Activated CD8-positive, alpha-beta memory T cell treated with anti-CD3 and anti-CD28 coated beads, Interleukin-2, amount 10 ng/mL, durations not matched to agents 7 days and 5 days (primary cell): ENCODE measurements around the gene EEF1A2. TPM values are rescaled to one million over a fixed set of nuclear protein-coding genes. Genes with fewer than 3 reads are reported as not detected.
"Not testable (repeated sequence)": the region's sequence is repeated elsewhere in the genome, so short reads cannot be mapped to it uniquely, and the experiment has no call there.

Experiments
- ATAC-seq: fragments of 150-1000 bp; cut with Tn5 transposase; one replicate; pipeline ENCODE4 v1.10.0; 2021; ENCODE audit warnings: moderate library complexity
- CTCF ChIA-PET: fragments of 350-600 bp; sonication (Branson Sonifier 250); formaldehyde crosslinking; loops from one replicate; lab custom pipeline; 2021; ENCODE audit warnings: antibody characterized with exemption; lab: Charles Lee
- DNase-seq: peaks from one replicate; pipeline ENCODE4 v3.0.0-alpha.2; 2020
- H3K27ac Mint-ChIP-seq: one replicate; pipeline ENCODE4 v1.8.0; 2021; ENCODE audit warnings: mild to moderate bottlenecking, mixed read lengths
- H3K27me3 Mint-ChIP-seq: one replicate; pipeline ENCODE4 v1.8.0; 2021; ENCODE audit warnings: mixed read lengths
- H3K36me3 Mint-ChIP-seq: one replicate; pipeline ENCODE4 v1.8.0; 2021; ENCODE audit warnings: mild to moderate bottlenecking, mixed read lengths
- H3K4me1 Mint-ChIP-seq: one replicate; pipeline ENCODE4 v1.8.0; 2021; ENCODE audit warnings: mixed read lengths
- H3K4me3 Mint-ChIP-seq: one replicate; pipeline ENCODE4 v1.8.0; 2021; ENCODE audit warnings: mild to moderate bottlenecking, moderate library complexity, mixed read lengths
- H3K9me3 Mint-ChIP-seq: one replicate; pipeline ENCODE4 v1.8.0; 2022; ENCODE audit warnings: low read depth, mixed read lengths
- total RNA-seq, 2 experiments: library from RNA; stranded (reverse); gene quantifications; one replicate each; pipeline ENCODE4 v1.2.3, GENCODE V29; 2021

Gene EEF1A2
- total RNA-seq, 2 experiments from 2014 or later: 0.84 TPM; not detected in 1

- CTCF ChIA-PET: no interaction called here
- Mint-ChIP-seq H3K27me3 (peaks cover 3% of the 10 kb centered on the region), H3K4me3 (no peak overlapping the region)
These were observed 7.8 kb downstream of the EEF1A2 start for GRCh38 chr20:63491078-63491477.

GRCh38 chr20:63490416-63490815 lies 8.5 kb downstream of the EEF1A2 start:
- H3K4me1 Mint-ChIP-seq: no peaks in the 10 kb centered on the region
- DNase-seq (no peak), ATAC-seq (no peak)
- CTCF ChIA-PET: no interaction called here
- H3K4me3 Mint-ChIP-seq: no peak overlapping the region
- no peak overlapping the region for H3K27ac Mint-ChIP-seq
- peaks cover 3% of the 10 kb centered on the region for H3K9me3 Mint-ChIP-seq
- no peaks in the 10 kb centered on the region for H3K36me3 Mint-ChIP-seq
- peaks cover 3% of the 10 kb centered on the region for H3K27me3 Mint-ChIP-seq

More at GRCh38 chr20:63491078-63491477, 7.8 kb downstream of the EEF1A2 start:
- no peaks in the 10 kb centered on the region for H3K4me1 Mint-ChIP-seq
- DNase-seq (no peak), ATAC-seq (no peak)
- no peaks in the 10 kb centered on the region for H3K36me3 Mint-ChIP-seq
- H3K9me3 Mint-ChIP-seq: peaks cover 3% of the 10 kb centered on the region
- H3K27ac Mint-ChIP-seq: no peak overlapping the region

GRCh38 chr20:63488315-63489251 lies 10.3 kb downstream of the EEF1A2 start:
- Mint-ChIP-seq H3K27me3 (peaks cover 6% of the 10 kb centered on the region), H3K27ac (no peak overlapping the region), H3K9me3 (peaks cover 3% of the 10 kb centered on the region), H3K4me1 (no peaks in the 10 kb centered on the region), H3K36me3 (no peaks in the 10 kb centered on the region), H3K4me3 (no peak overlapping the region)
- CTCF ChIA-PET: no interaction called here
- DNase-seq (no peak), ATAC-seq (no peak)

DNA sequence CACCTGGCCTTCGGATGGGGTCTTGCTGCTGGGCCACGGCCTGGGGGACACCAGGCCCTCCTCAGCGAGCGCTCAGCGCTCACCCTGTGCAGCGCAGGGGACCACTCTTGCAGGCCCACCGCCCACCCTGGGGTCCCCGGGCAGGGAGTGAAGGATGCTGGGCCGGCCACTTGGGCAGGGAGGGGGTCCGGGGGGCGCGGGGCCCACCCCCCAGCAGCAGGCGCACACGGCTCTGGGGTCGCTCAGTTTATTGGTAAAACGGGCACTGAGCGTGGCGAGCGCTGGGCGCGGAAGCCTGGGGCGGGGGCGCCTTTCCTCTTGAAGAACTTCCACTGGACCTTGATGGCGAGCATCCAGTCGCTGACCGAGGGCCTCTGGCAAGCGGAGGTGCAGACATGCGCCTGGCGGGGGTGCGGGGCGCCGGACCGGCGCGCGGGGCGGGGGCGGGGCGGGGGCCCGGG lies 11.1 kb downstream of the EEF1A2 start:
- H3K27ac Mint-ChIP-seq: no peak overlapping the region
- CTCF ChIA-PET: no interaction called here

GRCh38 chr20:63487116-63487764 lies 11.6 kb downstream of the EEF1A2 start:
- no peaks in the 10 kb centered on the region for H3K36me3 Mint-ChIP-seq
- no peak for DNase-seq
- no peak overlapping the region for H3K27ac Mint-ChIP-seq

More for the DNA sequence above, 11.1 kb downstream of the EEF1A2 start:
- ATAC-seq: no peak
- Mint-ChIP-seq H3K36me3 (no peaks in the 10 kb centered on the region), H3K4me3 (no peak overlapping the region), H3K27me3 (peaks cover 8% of the 10 kb centered on the region), H3K9me3 (peaks cover 3% of the 10 kb centered on the region), H3K4me1 (no peaks in the 10 kb centered on the region)
- no peak for DNase-seq

GRCh38 chr20:63486300-63486855 lies 12.5 kb downstream of the EEF1A2 start:
- Mint-ChIP-seq H3K36me3 (no peaks in the 10 kb centered on the region), H3K27ac (no peak overlapping the region)

More at GRCh38 chr20:63487116-63487764, 11.6 kb downstream of the EEF1A2 start:
- no peaks in the 10 kb centered on the region for H3K4me1 Mint-ChIP-seq
- H3K27me3 Mint-ChIP-seq: peaks cover 8% of the 10 kb centered on the region
- no peak overlapping the region for H3K4me3 Mint-ChIP-seq
- H3K9me3 Mint-ChIP-seq: peaks cover 2% of the 10 kb centered on the region
- no peak for ATAC-seq
- CTCF ChIA-PET: no interaction called here

DNA sequence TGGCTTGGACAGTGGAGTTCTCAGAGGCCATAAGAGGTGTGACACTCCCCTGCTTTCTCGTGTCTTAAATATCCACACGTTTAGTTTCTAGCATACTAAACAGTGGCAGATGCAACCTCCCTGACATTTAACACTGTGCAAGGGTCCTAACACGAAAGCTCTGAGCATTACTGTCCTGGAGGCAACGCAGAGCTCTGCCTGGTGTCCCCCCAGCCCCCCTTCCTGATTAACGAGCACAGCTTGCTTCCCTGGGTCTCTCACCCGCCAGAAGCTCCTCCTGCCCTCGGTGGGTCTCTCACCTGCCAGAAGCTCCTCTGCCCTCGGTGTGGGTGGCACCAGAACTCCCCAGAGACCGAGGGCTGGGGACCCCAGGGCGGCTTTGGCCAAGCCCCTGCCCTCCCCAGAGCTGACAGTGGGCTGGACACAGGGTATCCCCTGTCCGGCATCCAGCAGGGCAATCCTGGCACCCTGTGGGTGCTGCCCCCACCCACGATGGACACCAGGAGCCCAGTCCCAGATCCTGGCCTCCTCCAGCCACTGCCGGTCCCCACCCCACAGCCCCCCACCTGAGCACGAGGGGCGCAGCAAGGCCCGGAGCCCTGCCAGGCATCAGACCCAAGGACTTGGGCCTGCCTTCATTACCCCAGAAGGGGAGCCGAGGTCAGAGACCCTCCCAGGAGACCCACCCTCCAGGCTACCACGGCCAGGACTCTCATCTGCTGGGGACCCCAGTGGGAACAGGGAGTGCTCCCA lies 14.1 kb downstream of the EEF1A2 start:
- Mint-ChIP-seq H3K4me1 (no peaks in the 10 kb centered on the region), H3K9me3 (no peaks in the 10 kb centered on the region), H3K27me3 (peaks cover 12% of the 10 kb centered on the region), H3K27ac (no peak overlapping the region), H3K36me3 (no peaks in the 10 kb centered on the region), H3K4me3 (no peak overlapping the region)
- no peak for ATAC-seq
- CTCF ChIA-PET: no interaction called here
- no peak for DNase-seq

More at GRCh38 chr20:63486300-63486855, 12.5 kb downstream of the EEF1A2 start:
- CTCF ChIA-PET: no interaction called here
- Mint-ChIP-seq H3K9me3 (no peaks in the 10 kb centered on the region), H3K4me3 (no peak overlapping the region), H3K27me3 (peaks cover 11% of the 10 kb centered on the region), H3K4me1 (no peaks in the 10 kb centered on the region)
- ATAC-seq (no peak), DNase-seq (no peak)

GRCh38 chr20:63484236-63484635 lies 14.6 kb downstream of the EEF1A2 start:
- Mint-ChIP-seq H3K9me3 (no peaks in the 10 kb centered on the region), H3K4me3 (no peak overlapping the region), H3K4me1 (no peaks in the 10 kb centered on the region), H3K36me3 (no peaks in the 10 kb centered on the region), H3K27me3 (peaks cover 12% of the 10 kb centered on the region), H3K27ac (no peak overlapping the region)
- DNase-seq (no peak), ATAC-seq (no peak)
- CTCF ChIA-PET: interaction anchor here (0.6 kb wide), 1 partner anchor 12 kb away, joined by 5 read pairs; no protein-coding TSS in a partner anchor

- Mint-ChIP-seq H3K4me3 (no peak overlapping the region), H3K4me1 (no peaks in the 10 kb centered on the region), H3K9me3 (no peaks in the 10 kb centered on the region), H3K27ac (no peak overlapping the region), H3K27me3 (peaks cover 12% of the 10 kb centered on the region), H3K36me3 (no peaks in the 10 kb centered on the region)
- no peak for ATAC-seq
- CTCF ChIA-PET: interaction anchor here (0.6 kb wide), 1 partner anchor 12 kb away, joined by 5 read pairs; no protein-coding TSS in a partner anchor
- no peak for DNase-seq
These were observed 15.0 kb downstream of the EEF1A2 start for GRCh38 chr20:63483834-63484233.

GRCh38 chr20:63482021-63482587 lies 16.8 kb downstream of the EEF1A2 start:
- Mint-ChIP-seq H3K4me3 (no peak overlapping the region), H3K27me3 (peaks cover 15% of the 10 kb centered on the region), H3K9me3 (no peaks in the 10 kb centered on the region), H3K27ac (no peak overlapping the region), H3K4me1 (no peaks in the 10 kb centered on the region), H3K36me3 (no peaks in the 10 kb centered on the region)
- CTCF ChIA-PET: no interaction called here
- ATAC-seq: no peak
- DNase-seq: no peak

- CTCF ChIA-PET: no interaction called here
- H3K27me3 Mint-ChIP-seq: peaks cover 21% of the 10 kb centered on the region
- no peaks in the 10 kb centered on the region for H3K36me3 Mint-ChIP-seq
- no peaks in the 10 kb centered on the region for H3K4me1 Mint-ChIP-seq
- H3K4me3 Mint-ChIP-seq: no peak overlapping the region
- H3K9me3 Mint-ChIP-seq: no peaks in the 10 kb centered on the region
- DNase-seq (no peak), ATAC-seq (no peak)
- no peak overlapping the region for H3K27ac Mint-ChIP-seq
These were observed 17.4 kb downstream of the EEF1A2 start for GRCh38 chr20:63481503-63481902.

GRCh38 chr20:63479695-63480419 lies 19.0 kb downstream of the EEF1A2 start:
- H3K4me1 Mint-ChIP-seq, DNase-seq, H3K27ac Mint-ChIP-seq, H3K9me3 Mint-ChIP-seq, CTCF ChIA-PET, H3K4me3 Mint-ChIP-seq, ATAC-seq, H3K36me3 Mint-ChIP-seq: not testable (repeated sequence)
- peaks cover 29% of the 10 kb centered on the region for H3K27me3 Mint-ChIP-seq
